H1 (cell line): Measurements from ENCODE around the gene ENDOG. TPM values are rescaled to one million over a fixed set of nuclear protein-coding genes. Genes with fewer than 3 reads are reported as not detected.

Experiments used
- CHD7 ChIP-seq: fragments of 300-600 bp; sonication (generic); IDR thresholded peaks from 2 replicates; pipeline ENCODE4 v1.7.1; 2012; ENCODE audit warnings: low read length, moderate library complexity, mild to moderate bottlenecking, inconsistent platforms; ENCODE audit not compliant: insufficient replicate concordance
- E2F6 ChIP-seq: IDR thresholded peaks from 2 replicates; pipeline ENCODE4 v1.6.1; 2012; ENCODE audit warnings: inconsistent platforms
- GABPA ChIP-seq: IDR thresholded peaks from 2 replicates; pipeline ENCODE4 v1.6.1; 2011; ENCODE audit warnings: mild to moderate bottlenecking, low read length, moderate library complexity, borderline replicate concordance; ENCODE audit not compliant: insufficient read depth
- POLR2A ChIP-seq, 2 experiments: IDR thresholded peaks; 1 replicate in 1 of 2; 2 replicates in 1 of 2; pipeline ENCODE4 v1.6.1; 2011; ENCODE audit warnings: low read depth in 2 of 2, low read length in 2 of 2, mild to moderate bottlenecking in 2 of 2; ENCODE audit errors: control extremely low read depth in 1 of 2
- TCF12 ChIP-seq: IDR thresholded peaks from 2 replicates; pipeline ENCODE4 v1.6.1; 2011; ENCODE audit warnings: low read depth, mild to moderate bottlenecking, low read length
- polyA plus RNA-seq, 7 experiments: library from polyadenylated mRNA; depleted of rRNA in 3 of 7; stranded (reverse) in 5 of 7; unstranded in 2 of 7; fragments of >200 nt in 5 of 7; fragments of 200-250 nt in 2 of 7; gene quantifications; 1 replicate in 5 of 7; 2 replicates in 1 of 7; 4 replicates in 1 of 7; pipeline versions ENCODE4 v1.2.1 to v1.2.3, GENCODE V29; 2011 to 2013; ENCODE audit warnings: missing spikeins in 2 of 7, mixed read lengths in 2 of 7
- total RNA-seq: library from RNA; stranded (reverse); fragmentation: NEBNext Ultra II Directional; extraction: Animal tissue kit (Norgen Biotek cat#: 25700); gene quantifications from 2 replicates; pipeline ENCODE4 v1.2.1, GENCODE V29; 2021

ENDOG gene
- total and polyA plus RNA-seq, 2 of the 8 experiments (the other 6 are each of a cell fraction or from before 2014, with no cell fraction given): 17.5 to 23.4 TPM

- TF ChIP-seq E2F6: no peak
- no peak for TF ChIP-seq CHD7
- TF ChIP-seq TCF12: no peak
- TF ChIP-seq GABPA: no peak
- no peak for TF ChIP-seq POLR2A (IDR thresholded peaks at IDR 0.05; ENCODE audit: control extremely low read depth in 1 of 2, low read depth in 2 of 2, low read length in 2 of 2)
Observed at GRCh38 chr9:128781187-128782070, 36.9 kb upstream of the ENDOG start (continued).
